ENCODE measurements around the gene KCNJ5.

Gene KCNJ5

GRCh38 chr11:128925250-128925600, 34.1 kb downstream of the KCNJ5 start:
- no peak for TF ChIP-seq CTCF (conservative IDR thresholded peaks at IDR 0.05; ENCODE audit: low read length)
- H3K4me3 ChIP-seq (ENCODE audit: low read length): no peak overlapping the region
- no peak for DNase-seq (ENCODE audit: low read depth)

- TF ChIP-seq CTCF (conservative IDR thresholded peaks at IDR 0.05; ENCODE audit: low read length): no peak
- no peak for DNase-seq (ENCODE audit: low read depth)
These were observed 34.8 kb downstream of the KCNJ5 start for GRCh38 chr11:128926000-128926399.

GRCh38 chr11:128926437-128927107, 35.4 kb downstream of the KCNJ5 start:
- H3K4me3 ChIP-seq (ENCODE audit: low read length): no peak overlapping the region
- TF ChIP-seq CTCF (conservative IDR thresholded peaks at IDR 0.05; ENCODE audit: low read length): no peak
- no peak for DNase-seq (ENCODE audit: low read depth)

More at GRCh38 chr11:128926000-128926399, 34.8 kb downstream of the KCNJ5 start:
- H3K4me3 ChIP-seq (ENCODE audit: low read length): no peak overlapping the region

- DNase-seq (ENCODE audit: low read depth): no peak
- no peak overlapping the region for H3K4me3 ChIP-seq (ENCODE audit: low read length)
- TF ChIP-seq CTCF (conservative IDR thresholded peaks at IDR 0.05; ENCODE audit: low read length): no peak
These were observed 35.9 kb downstream of the KCNJ5 start for GRCh38 chr11:128927108-128927461.

GRCh38 chr11:128927683-128928336, 36.7 kb downstream of the KCNJ5 start:
- no peak for DNase-seq (ENCODE audit: low read depth)

GRCh38 chr11:128928400-128928799, 37.2 kb downstream of the KCNJ5 start:
- H3K4me3 ChIP-seq (ENCODE audit: low read length): no peak overlapping the region
- no peak for TF ChIP-seq CTCF (conservative IDR thresholded peaks at IDR 0.05; ENCODE audit: low read length)
- no peak for DNase-seq (ENCODE audit: low read depth)

More at GRCh38 chr11:128927683-128928336, 36.7 kb downstream of the KCNJ5 start:
- no peak for TF ChIP-seq CTCF (conservative IDR thresholded peaks at IDR 0.05; ENCODE audit: low read length)
- H3K4me3 ChIP-seq (ENCODE audit: low read length): no peak overlapping the region

- DNase-seq (ENCODE audit: low read depth): no peak
- no peak overlapping the region for H3K4me3 ChIP-seq (ENCODE audit: low read length)
- no peak for TF ChIP-seq CTCF (conservative IDR thresholded peaks at IDR 0.05; ENCODE audit: low read length)
These were observed 38.3 kb downstream of the KCNJ5 start for GRCh38 chr11:128929468-128929867.
